ENCODE results near the gene LRMDA.

Gene LRMDA

GRCh38 chr10:75476985-75477384, 45.6 kb downstream of the LRMDA start:
- no peak for DNase-seq (ENCODE audit: low read depth)

- no peak for DNase-seq (ENCODE audit: low read depth)
Measured at GRCh38 chr10:75477680-75478079, 46.3 kb downstream of the LRMDA start.

GRCh38 chr10:75480374-75480773, 49.0 kb downstream of the LRMDA start:
- no peak for DNase-seq (ENCODE audit: low read depth)

- DNase-seq (ENCODE audit: low read depth), result no peak
Measured at GRCh38 chr10:75483188-75483587, 51.8 kb downstream of the LRMDA start.

- DNase-seq (ENCODE audit: low read depth), result no peak
Measured at GRCh38 chr10:75484717-75485116, 53.3 kb downstream of the LRMDA start.

GRCh38 chr10:75486591-75486990, 55.2 kb downstream of the LRMDA start:
- no peak for DNase-seq (ENCODE audit: low read depth)

- no peak for DNase-seq (ENCODE audit: low read depth)
Measured at GRCh38 chr10:75487087-75487754, 55.8 kb downstream of the LRMDA start.

GRCh38 chr10:75487755-75488125, 56.3 kb downstream of the LRMDA start:
- no peak for DNase-seq (ENCODE audit: low read depth)

- DNase-seq (ENCODE audit: low read depth), result no peak
Measured at GRCh38 chr10:75492173-75492925, 60.9 kb downstream of the LRMDA start.

GRCh38 chr10:75493464-75493863, 62.0 kb downstream of the LRMDA start:
- DNase-seq (ENCODE audit: low read depth), result no peak

GRCh38 chr10:75495434-75496190, 64.2 kb downstream of the LRMDA start:
- DNase-seq (ENCODE audit: low read depth), result no peak

- DNase-seq (ENCODE audit: low read depth), result no peak
Measured at GRCh38 chr10:75496191-75496567, 64.8 kb downstream of the LRMDA start.

- DNase-seq (ENCODE audit: low read depth), result no peak
Measured at GRCh38 chr10:75497997-75498883, 66.8 kb downstream of the LRMDA start.

- no peak for DNase-seq (ENCODE audit: low read depth)
Measured at GRCh38 chr10:75498884-75499350, 67.5 kb downstream of the LRMDA start.

- no peak for DNase-seq (ENCODE audit: low read depth)
Measured at GRCh38 chr10:75499556-75500160, 68.2 kb downstream of the LRMDA start.

GRCh38 chr10:75502389-75502788, 71.0 kb downstream of the LRMDA start:
- no peak for DNase-seq (ENCODE audit: low read depth)

GRCh38 chr10:75502838-75503237, 71.4 kb downstream of the LRMDA start:
- DNase-seq (ENCODE audit: low read depth), result no peak

- no peak for DNase-seq (ENCODE audit: low read depth)
Measured at GRCh38 chr10:75505293-75505692, 73.9 kb downstream of the LRMDA start.

- no peak for DNase-seq (ENCODE audit: low read depth)
Measured at GRCh38 chr10:75505840-75506506, 74.5 kb downstream of the LRMDA start.

GRCh38 chr10:75506930-75507329, 75.5 kb downstream of the LRMDA start:
- no peak for DNase-seq (ENCODE audit: low read depth)

GRCh38 chr10:75507469-75507868, 76.0 kb downstream of the LRMDA start:
- no peak for DNase-seq (ENCODE audit: low read depth)

All from stimulated activated CD8-positive, alpha-beta memory T cell treated with anti-CD3 and anti-CD28 coated beads, Interleukin-15, amount 100 ng/mL, for 1 hour (primary cell).